Astrocyte (in vitro differentiated cells and primary cell): ENCODE results near the gene ZBTB34.

ENCODE experiments used
- EZH2 ChIP-seq: IDR thresholded peaks from 2 replicates; pipeline ENCODE4 v1.6.1; 2012; ENCODE audit warnings: mild to moderate bottlenecking, low read length, inconsistent platforms; ENCODE audit not compliant: insufficient read depth
- TF ChIP-seq, protein P1 (sequence below): IDR thresholded peaks from 2 replicates; pipeline ENCODE4 v1.5.1; 2011; ENCODE audit warnings: low read depth, mild to moderate bottlenecking, inconsistent platforms, low read length, moderate library complexity; ENCODE audit not compliant: insufficient read depth

DNA sequence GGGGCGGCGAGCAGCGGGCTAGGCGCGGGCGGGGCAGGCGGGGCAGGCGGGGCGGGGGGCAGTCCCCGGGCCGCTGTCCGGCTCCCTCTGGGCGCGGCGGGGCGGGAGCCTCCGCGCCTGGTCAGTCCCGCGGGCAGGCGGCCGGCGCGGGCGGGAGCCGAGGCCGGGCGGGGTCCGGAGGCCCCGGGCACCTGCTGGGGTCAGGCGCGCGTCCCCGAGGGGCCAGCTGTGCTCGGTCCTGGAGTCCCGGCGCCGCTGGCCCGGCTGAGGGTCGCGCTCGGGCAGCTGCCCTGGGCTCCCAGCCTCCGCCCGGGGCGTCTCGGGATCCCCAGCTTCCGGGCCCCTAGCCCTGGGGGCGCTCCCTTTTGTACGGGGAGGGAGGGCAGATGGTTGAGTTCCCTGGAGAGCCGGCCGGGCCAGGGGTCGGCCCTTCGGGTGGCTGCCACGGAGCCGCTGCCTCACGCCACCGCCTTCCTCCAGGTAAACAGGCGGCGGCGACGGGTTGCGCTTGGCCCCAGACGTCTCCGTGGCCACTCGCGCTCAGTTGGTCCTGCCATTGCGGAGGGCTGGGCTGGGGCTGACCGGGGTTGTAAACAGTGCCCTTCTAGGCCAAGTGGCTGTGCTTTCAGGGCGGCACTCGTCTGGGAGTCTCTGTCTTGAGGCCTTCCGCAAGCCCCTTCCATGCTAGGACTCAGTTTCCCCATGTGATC lies 473 bp downstream of the ZBTB34 start:
- TF ChIP-seq, protein P1, sequence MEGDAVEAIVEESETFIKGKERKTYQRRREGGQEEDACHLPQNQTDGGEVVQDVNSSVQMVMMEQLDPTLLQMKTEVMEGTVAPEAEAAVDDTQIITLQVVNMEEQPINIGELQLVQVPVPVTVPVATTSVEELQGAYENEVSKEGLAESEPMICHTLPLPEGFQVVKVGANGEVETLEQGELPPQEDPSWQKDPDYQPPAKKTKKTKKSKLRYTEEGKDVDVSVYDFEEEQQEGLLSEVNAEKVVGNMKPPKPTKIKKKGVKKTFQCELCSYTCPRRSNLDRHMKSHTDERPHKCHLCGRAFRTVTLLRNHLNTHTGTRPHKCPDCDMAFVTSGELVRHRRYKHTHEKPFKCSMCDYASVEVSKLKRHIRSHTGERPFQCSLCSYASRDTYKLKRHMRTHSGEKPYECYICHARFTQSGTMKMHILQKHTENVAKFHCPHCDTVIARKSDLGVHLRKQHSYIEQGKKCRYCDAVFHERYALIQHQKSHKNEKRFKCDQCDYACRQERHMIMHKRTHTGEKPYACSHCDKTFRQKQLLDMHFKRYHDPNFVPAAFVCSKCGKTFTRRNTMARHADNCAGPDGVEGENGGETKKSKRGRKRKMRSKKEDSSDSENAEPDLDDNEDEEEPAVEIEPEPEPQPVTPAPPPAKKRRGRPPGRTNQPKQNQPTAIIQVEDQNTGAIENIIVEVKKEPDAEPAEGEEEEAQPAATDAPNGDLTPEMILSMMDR = no peak
- TF ChIP-seq EZH2 = no peak
